Measurements from ENCODE around the gene MX1. TPM values are rescaled to one million over a fixed set of nuclear protein-coding genes. Genes with fewer than 3 reads are reported as not detected.

The MX1 gene
- total RNA-seq, 2 donors from 2014 or later, result 7.0 to 14.8 TPM

DNA sequence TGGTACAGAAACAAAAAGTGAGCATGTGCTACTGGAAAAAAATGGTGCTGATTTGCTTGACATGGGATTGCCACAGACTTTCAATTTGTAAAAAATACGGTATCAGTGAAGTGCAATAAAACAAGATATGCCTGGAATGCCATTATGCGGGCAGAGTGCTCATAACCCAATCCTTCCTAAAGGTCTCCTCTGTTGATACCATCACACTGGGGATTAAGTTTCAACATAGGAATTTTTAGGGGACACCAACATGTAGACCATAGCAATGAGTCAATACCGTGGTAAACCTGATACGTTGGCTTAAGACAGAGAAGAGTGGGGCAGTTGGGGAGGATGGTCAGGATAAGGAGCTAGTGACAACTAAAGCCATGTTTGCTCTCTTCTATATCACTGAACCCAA is 20.5 kb downstream of the MX1 start:
- H3K27me3 ChIP-seq, result no peaks in the 10 kb centered on the region
- H3K4me3 ChIP-seq, result no peak overlapping the region
- ATAC-seq (no peak), DNase-seq (no peak)
- no peaks in the 10 kb centered on the region for H3K9me3 ChIP-seq
- TF ChIP-seq, protein P1, sequence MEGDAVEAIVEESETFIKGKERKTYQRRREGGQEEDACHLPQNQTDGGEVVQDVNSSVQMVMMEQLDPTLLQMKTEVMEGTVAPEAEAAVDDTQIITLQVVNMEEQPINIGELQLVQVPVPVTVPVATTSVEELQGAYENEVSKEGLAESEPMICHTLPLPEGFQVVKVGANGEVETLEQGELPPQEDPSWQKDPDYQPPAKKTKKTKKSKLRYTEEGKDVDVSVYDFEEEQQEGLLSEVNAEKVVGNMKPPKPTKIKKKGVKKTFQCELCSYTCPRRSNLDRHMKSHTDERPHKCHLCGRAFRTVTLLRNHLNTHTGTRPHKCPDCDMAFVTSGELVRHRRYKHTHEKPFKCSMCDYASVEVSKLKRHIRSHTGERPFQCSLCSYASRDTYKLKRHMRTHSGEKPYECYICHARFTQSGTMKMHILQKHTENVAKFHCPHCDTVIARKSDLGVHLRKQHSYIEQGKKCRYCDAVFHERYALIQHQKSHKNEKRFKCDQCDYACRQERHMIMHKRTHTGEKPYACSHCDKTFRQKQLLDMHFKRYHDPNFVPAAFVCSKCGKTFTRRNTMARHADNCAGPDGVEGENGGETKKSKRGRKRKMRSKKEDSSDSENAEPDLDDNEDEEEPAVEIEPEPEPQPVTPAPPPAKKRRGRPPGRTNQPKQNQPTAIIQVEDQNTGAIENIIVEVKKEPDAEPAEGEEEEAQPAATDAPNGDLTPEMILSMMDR (IDR thresholded peaks at IDR 0.05), result no peak
- no peak for TF ChIP-seq POLR2A (IDR thresholded peaks at IDR 0.05)
- intact Hi-C loops (cut with DNase I), result no loop called here
- H3K27ac ChIP-seq, result no peak overlapping the region
- 83 to 88% methylated on average over 4 of the region's 4 CpGs for WGBS, 2 donors
- H3K36me3 ChIP-seq (replicated peaks in 1 of 2; ENCODE audit: insufficient read depth in 1 of 2, low read depth in 2 of 2), result no peaks in the 10 kb centered on the region
- H3K4me1 ChIP-seq, result no peaks in the 10 kb centered on the region

DNA sequence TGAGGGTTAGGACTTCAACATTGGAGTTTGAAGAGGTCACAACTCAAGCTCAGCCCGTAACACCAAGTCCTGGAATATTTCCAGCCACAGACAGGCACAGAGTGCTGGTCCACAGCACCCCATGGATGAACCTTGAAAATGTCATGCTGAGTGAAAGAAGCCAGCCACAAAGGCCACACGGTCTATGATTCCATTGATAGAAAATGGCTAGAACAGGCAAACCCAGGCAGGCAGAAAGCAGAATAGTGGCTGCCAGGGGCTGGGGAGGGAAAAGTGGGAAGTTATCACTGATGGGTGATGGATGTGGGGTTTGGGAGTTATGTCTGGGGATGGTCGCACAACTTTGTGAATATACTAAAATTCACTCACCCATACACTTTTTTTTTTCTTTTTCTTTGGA is 21.3 kb downstream of the MX1 start:
- 93 to 95% methylated on average over 3 of the region's 3 CpGs for WGBS, 2 donors
- Histone ChIP-seq H3K9me3 (no peaks in the 10 kb centered on the region), H3K4me3 (no peak overlapping the region), H3K4me1 (no peaks in the 10 kb centered on the region), H3K36me3 (replicated peaks in 1 of 2; ENCODE audit: insufficient read depth in 1 of 2, low read depth in 2 of 2) (no peaks in the 10 kb centered on the region), H3K27ac (no peak overlapping the region), H3K27me3 (no peaks in the 10 kb centered on the region)
- TF ChIP-seq POLR2A (IDR thresholded peaks at IDR 0.05), result no peak
- TF ChIP-seq, protein P1 (IDR thresholded peaks at IDR 0.05), result no peak
- DNase-seq (no peak), ATAC-seq (no peak)
- intact Hi-C loops (cut with DNase I), result no loop called here

DNA sequence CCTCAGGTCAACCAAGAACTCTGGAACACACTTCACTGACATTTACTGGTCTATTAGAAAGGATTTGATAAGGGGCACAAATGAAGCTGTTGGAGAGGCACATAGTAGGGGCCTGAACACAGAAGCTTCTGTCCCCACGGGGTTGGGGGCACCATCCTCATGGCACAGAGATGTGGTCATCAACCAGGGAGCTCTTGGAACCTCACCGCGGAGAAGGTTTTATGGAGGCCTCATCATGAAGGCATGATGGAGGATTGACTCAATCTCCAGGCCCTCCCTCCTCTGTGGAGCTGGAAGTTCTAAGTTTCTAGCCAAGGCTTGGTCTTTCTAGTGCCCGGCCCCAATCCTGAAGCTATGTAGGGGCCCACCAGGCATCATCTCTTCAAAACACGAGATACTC is 23.6 kb downstream of the MX1 start:
- H3K4me1 ChIP-seq, result no peaks in the 10 kb centered on the region
- no peak for ATAC-seq
- H3K27ac ChIP-seq, result no peak overlapping the region
- no peak overlapping the region for H3K4me3 ChIP-seq
- 73 to 92% methylated on average over 4 to 5 of the region's 5 CpGs for WGBS, 2 donors
- no peaks in the 10 kb centered on the region for H3K9me3 ChIP-seq
- TF ChIP-seq, protein P1 (IDR thresholded peaks at IDR 0.05), result no peak
- TF ChIP-seq POLR2A (IDR thresholded peaks at IDR 0.05), result no peak
- intact Hi-C loops (cut with DNase I), result no loop called here
- H3K27me3 ChIP-seq, result no peaks in the 10 kb centered on the region
- H3K36me3 ChIP-seq (replicated peaks in 1 of 2; ENCODE audit: insufficient read depth in 1 of 2, low read depth in 2 of 2), result no peaks in the 10 kb centered on the region
- DNase-seq, result no peak

DNA sequence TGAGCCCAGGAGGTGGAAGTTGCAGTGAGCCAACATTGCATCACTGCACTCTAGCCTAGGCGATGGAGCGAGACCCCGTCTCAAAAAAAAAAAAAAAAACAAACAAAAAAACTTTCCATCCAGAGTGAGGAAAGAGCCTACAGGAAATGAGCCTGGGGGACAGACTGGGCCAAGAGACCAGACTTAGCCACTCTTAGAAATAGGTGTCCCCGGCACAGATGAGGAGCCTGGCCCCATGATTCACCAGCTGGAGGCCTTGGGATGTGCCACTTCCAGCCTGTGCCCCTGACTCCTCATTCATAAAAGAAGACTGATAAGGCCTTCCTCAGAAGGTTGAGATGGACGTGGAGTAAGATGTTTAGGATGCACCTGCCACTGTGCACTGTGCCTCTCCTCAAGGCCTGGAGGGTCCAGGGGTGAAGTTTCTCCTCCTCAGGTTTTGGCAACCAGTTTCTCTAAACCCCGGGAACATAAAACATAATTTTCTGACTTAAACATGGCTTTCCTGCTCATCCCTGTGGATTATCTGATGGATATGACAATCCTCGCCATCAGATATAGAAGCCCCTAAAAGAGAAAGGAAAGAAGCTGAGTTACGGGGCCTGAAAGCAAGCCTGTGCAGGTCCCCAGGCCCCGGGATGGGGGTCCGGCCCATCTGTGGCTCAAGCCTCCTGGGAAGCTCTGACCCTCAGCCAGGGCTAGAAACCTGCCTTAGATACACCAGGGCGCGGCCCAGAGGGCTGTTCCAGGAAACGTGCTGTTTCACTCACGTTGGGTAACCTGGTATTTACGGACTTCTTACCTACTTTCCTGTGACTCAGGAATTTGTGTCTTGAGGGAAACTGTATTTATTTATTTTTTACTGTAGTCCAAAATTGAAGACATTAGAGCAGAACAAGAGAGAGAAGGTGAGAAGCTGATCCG is 26.0 kb downstream of the MX1 start:
- intact Hi-C loops (cut with DNase I), result no loop called here
- TF ChIP-seq POLR2A (IDR thresholded peaks at IDR 0.05), result no peak
- TF ChIP-seq, protein P1 (IDR thresholded peaks at IDR 0.05), result no peak
- Histone ChIP-seq H3K9me3 (no peaks in the 10 kb centered on the region), H3K4me3 (no peak overlapping the region), H3K27ac (no peak overlapping the region), H3K36me3 (replicated peaks in 1 of 2; ENCODE audit: insufficient read depth in 1 of 2, low read depth in 2 of 2) (no peaks in the 10 kb centered on the region), H3K27me3 (no peaks in the 10 kb centered on the region), H3K4me1 (no peaks in the 10 kb centered on the region)
- DNase-seq (no peak), ATAC-seq (no peak)
- 82 to 87% methylated on average over 14 to 16 of the region's 16 CpGs for WGBS, 2 donors

DNA sequence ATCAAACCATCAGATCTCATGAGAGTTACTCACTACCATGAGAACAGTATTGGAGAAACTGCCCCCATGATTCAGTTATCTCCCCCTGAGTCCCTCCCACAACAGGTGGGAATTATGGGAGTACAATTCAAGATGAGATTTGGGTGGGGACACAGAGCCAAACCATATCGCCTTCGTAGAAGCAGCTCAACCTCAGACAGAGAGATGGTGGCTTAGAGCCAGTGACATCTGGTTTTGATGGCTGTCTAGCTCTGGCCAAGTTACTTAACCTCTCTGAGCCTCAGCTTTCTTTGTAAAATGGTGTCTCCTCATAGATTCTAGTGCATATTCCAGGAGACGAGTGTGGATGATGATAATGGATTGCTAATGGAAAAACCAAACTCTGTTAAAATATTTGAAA is 27.2 kb downstream of the MX1 start:
- H3K4me3 ChIP-seq, result no peak overlapping the region
- ATAC-seq, result no peak
- intact Hi-C loops (cut with DNase I), result no loop called here

More for the DNA sequence above, 27.2 kb downstream of the MX1 start:
- 92 to 94% methylated on average over 3 of the region's 3 CpGs for WGBS, 2 donors
- TF ChIP-seq, protein P1 (IDR thresholded peaks at IDR 0.05), result no peak
- TF ChIP-seq POLR2A (IDR thresholded peaks at IDR 0.05), result no peak
- Histone ChIP-seq H3K36me3 (replicated peaks in 1 of 2; ENCODE audit: insufficient read depth in 1 of 2, low read depth in 2 of 2) (no peaks in the 10 kb centered on the region), H3K9me3 (no peaks in the 10 kb centered on the region), H3K4me1 (no peaks in the 10 kb centered on the region), H3K27me3 (no peaks in the 10 kb centered on the region), H3K27ac (no peak overlapping the region)
- DNase-seq, result no peak

All from body of pancreas (tissue), 4 donors.